GM12872 (cell line): Measurements from ENCODE around the gene SLC23A2.

Experiments used
- CTCF ChIP-seq: IDR thresholded peaks from 3 replicates; pipeline ENCODE4 v1.5.1; 2011; ENCODE audit warnings: low read depth, mild to moderate bottlenecking, low read length, moderate library complexity; ENCODE audit not compliant: insufficient read depth

SLC23A2 gene

GRCh38 chr20:4809707-4810106, 191.6 kb downstream of the SLC23A2 start:
- TF ChIP-seq CTCF = no peak

GRCh38 chr20:4808872-4809271, 192.4 kb downstream of the SLC23A2 start:
- TF ChIP-seq CTCF = no peak

- TF ChIP-seq CTCF = no peak
These were observed 195.5 kb downstream of the SLC23A2 start for GRCh38 chr20:4805663-4806449.

- no peak for TF ChIP-seq CTCF
These were observed 198.8 kb downstream of the SLC23A2 start for GRCh38 chr20:4802527-4802926.
